ENCODE measurements around the gene IL2RA. TPM values are rescaled to one million over a fixed set of nuclear protein-coding genes. Genes with fewer than 3 reads are reported as not detected.

IL2RA gene
- total RNA-seq, 1 experiment from 2014 or later = not detected

GRCh38 chr10:6045878-6046772 lies 16.0 kb downstream of the IL2RA start:
- H3K27me3 Mint-ChIP-seq (ENCODE audit: low read depth) = peaks cover 13% of the 10 kb centered on the region
- no peaks in the 10 kb centered on the region; a peak in 1 of 5 replicates for H3K9me3 Mint-ChIP-seq
- Histone ChIP-seq H2BK120ac (ENCODE audit: low read depth, low read length, poor library complexity, severe bottlenecking) (no peak overlapping the region), H3K14ac (ENCODE audit: insufficient read depth, low read length) (no peak overlapping the region), H3K23me2 (ENCODE audit: insufficient read length, low read depth, low read length, poor library complexity, severe bottlenecking) (no peaks in the 10 kb centered on the region), H4K20me1 (ENCODE audit: control insufficient read depth, insufficient read depth, insufficient read length) (no peaks in the 10 kb centered on the region), H2BK15ac (ENCODE audit: low read depth, low read length) (no peak overlapping the region), H3K18ac (ENCODE audit: insufficient read length, low read depth, low read length) (no peak overlapping the region), H3K9ac (ENCODE audit: extremely low read depth, insufficient read length, low read length) (no peak overlapping the region), H4K5ac (ENCODE audit: insufficient read length, low read depth, low read length) (no peak overlapping the region), H2AFZ (ENCODE audit: low read length) (no peak overlapping the region), H2BK12ac (ENCODE audit: insufficient read length, low read depth, low read length) (no peak overlapping the region), H3K9me3 (ENCODE audit: control insufficient read depth, low read depth, low read length) (no peaks in the 10 kb centered on the region), H3K4me1 (ENCODE audit: insufficient read depth, low read length) (no peaks in the 10 kb centered on the region), H2BK20ac (ENCODE audit: low read depth, low read length, poor library complexity, severe bottlenecking) (no peak overlapping the region), H3K27ac (ENCODE audit: insufficient read length, low read depth, low read length) (no peak overlapping the region), H3K56ac (ENCODE audit: insufficient read length, low read depth, low read length) (no peak overlapping the region), H3T11ph (ENCODE audit: low read length) (no peak overlapping the region), H3K79me2 (ENCODE audit: insufficient read depth, low read length) (no peaks in the 10 kb centered on the region), H2AK5ac (ENCODE audit: insufficient read length, low read length) (no peak overlapping the region), H3K79me1 (ENCODE audit: insufficient read depth, low read depth, low read length, poor library complexity, severe bottlenecking) (no peaks in the 10 kb centered on the region), H3K4me2 (ENCODE audit: insufficient read depth, insufficient read length, low read length) (no peak overlapping the region), H3K27me3 (ENCODE audit: insufficient read depth, low read length) (no peaks in the 10 kb centered on the region), H4K8ac (replicated peaks; ENCODE audit: insufficient read length, low read depth, low read length) (no peak overlapping the region), H3K4ac (ENCODE audit: low read depth, low read length) (no peak overlapping the region), H2BK5ac (ENCODE audit: insufficient read length, low read length) (no peak overlapping the region), H3K23ac (ENCODE audit: insufficient read length, low read depth, low read length) (no peak overlapping the region), H4K91ac (ENCODE audit: insufficient read length, low read depth, low read length) (no peak overlapping the region)
- H3K27ac Mint-ChIP-seq = no peak overlapping the region; a peak in 1 of 7 replicates
- H3K4me1 Mint-ChIP-seq = peaks cover 5 to 10% of the 10 kb centered on the region in 2 experiments; a peak in 3 of 4 replicates
- no peak overlapping the region for H3K4me3 Mint-ChIP-seq
- no CpG with 5 or more reads among the region's 9 CpGs for WGBS (ENCODE audit: extremely low coverage, insufficient read length, low lambda C conversion rate)
- no peak for DNase-seq
- TF ChIP-seq CTCF (conservative IDR thresholded peaks at IDR 0.05) = no peak
- H3K36me3 Mint-ChIP-seq (ENCODE audit: insufficient read depth in 1 of 3, low read depth in 3 of 3) = no peaks in the 10 kb centered on the region

Measured in H9 (cell line).